Activated T-cell treated with anti-CD3 and anti-CD28 coated beads, Interleukin-2, amount 50 U/mL, for 1 hour (primary cell): ENCODE data around the gene ADAM23.

ENCODE experiments used
- DNase-seq: peaks from one replicate; pipeline ENCODE4 v3.0.0-alpha.2; 2020

ADAM23 gene

GRCh38 chr2:206512999-206513398 is 69.7 kb downstream of the ADAM23 start:
- no peak for DNase-seq

- DNase-seq: no peak
Observed at GRCh38 chr2:206515580-206515979, 72.2 kb downstream of the ADAM23 start.

GRCh38 chr2:206518997-206519396 is 75.7 kb downstream of the ADAM23 start:
- no peak for DNase-seq

- DNase-seq: no peak
Observed at GRCh38 chr2:206520450-206520849, 77.1 kb downstream of the ADAM23 start.

- DNase-seq: no peak
Observed at GRCh38 chr2:206521115-206521514, 77.8 kb downstream of the ADAM23 start.

- DNase-seq: no peak
Observed at GRCh38 chr2:206521612-206522011, 78.3 kb downstream of the ADAM23 start.

GRCh38 chr2:206526416-206526815 is 83.1 kb downstream of the ADAM23 start:
- no peak for DNase-seq

GRCh38 chr2:206527153-206527552 is 83.8 kb downstream of the ADAM23 start:
- no peak for DNase-seq

GRCh38 chr2:206530727-206531126 is 87.4 kb downstream of the ADAM23 start:
- no peak for DNase-seq

- DNase-seq: no peak
Observed at GRCh38 chr2:206531996-206532543, 88.7 kb downstream of the ADAM23 start.

- DNase-seq: no peak
Observed at GRCh38 chr2:206533977-206534376, 90.6 kb downstream of the ADAM23 start.

- no peak for DNase-seq
Observed at GRCh38 chr2:206535260-206535986, 92.1 kb downstream of the ADAM23 start.

GRCh38 chr2:206540757-206541156 is 97.4 kb downstream of the ADAM23 start:
- no peak for DNase-seq

GRCh38 chr2:206543073-206543472 is 99.7 kb downstream of the ADAM23 start:
- DNase-seq: no peak

- no peak for DNase-seq
Observed at GRCh38 chr2:206548383-206548782, 105.1 kb downstream of the ADAM23 start.

- DNase-seq: no peak
Observed at GRCh38 chr2:206555721-206556120, 112.4 kb downstream of the ADAM23 start.

- no peak for DNase-seq
Observed at GRCh38 chr2:206556357-206556949, 113.1 kb downstream of the ADAM23 start.

- no peak for DNase-seq
Observed at GRCh38 chr2:206557321-206557720, 114.0 kb downstream of the ADAM23 start.

- no peak for DNase-seq
Observed at GRCh38 chr2:206558492-206558891, 115.2 kb downstream of the ADAM23 start.

- DNase-seq: no peak
Observed at GRCh38 chr2:206561962-206562361, 118.6 kb downstream of the ADAM23 start.

- DNase-seq: no peak
Observed at GRCh38 chr2:206562375-206562774, 119.0 kb downstream of the ADAM23 start.

GRCh38 chr2:206563374-206563773 is 120.0 kb downstream of the ADAM23 start:
- DNase-seq: no peak

- no peak for DNase-seq
Observed at GRCh38 chr2:206565666-206566065, 122.3 kb downstream of the ADAM23 start.

GRCh38 chr2:206569470-206569869 is 126.1 kb downstream of the ADAM23 start:
- no peak for DNase-seq

- DNase-seq: no peak
Observed at GRCh38 chr2:206570199-206570598, 126.9 kb downstream of the ADAM23 start.
